Femur (tissue), 1 donor: Measurements from ENCODE around the gene RAI2.

Experiments used
- DNase-seq: peaks from one replicate; pipeline ENCODE4 v3.0.0-alpha.2; 2017

Gene RAI2

GRCh38 chrX:17778997-17779396, 82.1 kb downstream of the RAI2 start:
- no peak for DNase-seq

GRCh38 chrX:17774053-17774452, 87.0 kb downstream of the RAI2 start:
- DNase-seq: no peak

DNA sequence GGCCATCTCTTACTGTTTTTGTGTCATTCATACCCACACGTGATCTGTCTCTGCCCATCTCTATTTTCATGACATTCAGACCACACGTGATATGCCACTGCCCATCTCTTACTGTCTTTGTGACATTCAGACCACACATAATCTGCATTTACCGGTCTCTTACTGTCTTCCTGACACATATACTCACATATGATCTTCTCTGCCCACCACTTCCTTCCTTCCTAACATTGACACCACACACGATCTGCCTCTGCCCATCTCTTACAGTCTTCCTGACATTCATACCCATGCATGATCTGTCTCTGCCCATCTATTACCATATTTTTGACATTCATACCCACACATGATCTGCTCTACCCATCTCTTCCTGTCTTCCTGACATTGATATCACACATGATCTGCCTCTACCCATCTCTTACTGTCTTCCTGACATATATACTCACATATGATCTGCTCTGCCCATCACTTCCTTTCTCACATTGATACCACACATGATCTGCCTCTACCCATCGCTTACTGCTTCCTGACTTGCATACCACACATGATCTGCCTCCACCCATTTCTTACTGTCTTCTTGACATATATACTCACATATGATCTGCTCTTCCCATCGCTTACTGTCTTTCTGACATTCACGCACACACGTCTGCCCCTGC, 87.7 kb downstream of the RAI2 start:
- DNase-seq: no peak

GRCh38 chrX:17769701-17770269, 91.3 kb downstream of the RAI2 start:
- DNase-seq: no peak

DNA sequence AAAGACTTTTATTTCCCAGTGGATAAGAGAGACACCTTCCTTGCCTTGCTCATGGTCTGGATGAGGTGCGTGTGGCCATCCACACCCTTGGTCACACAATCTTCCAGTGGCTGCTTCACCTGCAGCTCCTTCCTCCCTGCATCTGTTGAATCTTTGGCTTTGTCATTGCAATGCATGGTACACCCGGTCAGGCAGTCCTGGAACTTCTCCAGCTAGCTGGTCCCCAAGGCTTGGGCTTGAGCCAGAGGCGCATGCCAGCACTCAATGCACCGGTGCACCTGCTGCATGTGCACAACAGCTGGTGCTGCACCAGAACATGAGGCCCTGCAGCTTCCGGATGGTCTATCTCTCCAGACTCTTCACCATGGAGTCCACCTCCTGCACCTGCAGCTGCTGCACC, 92.1 kb downstream of the RAI2 start:
- DNase-seq: no peak

GRCh38 chrX:17767734-17768133, 93.4 kb downstream of the RAI2 start:
- no peak for DNase-seq

DNA sequence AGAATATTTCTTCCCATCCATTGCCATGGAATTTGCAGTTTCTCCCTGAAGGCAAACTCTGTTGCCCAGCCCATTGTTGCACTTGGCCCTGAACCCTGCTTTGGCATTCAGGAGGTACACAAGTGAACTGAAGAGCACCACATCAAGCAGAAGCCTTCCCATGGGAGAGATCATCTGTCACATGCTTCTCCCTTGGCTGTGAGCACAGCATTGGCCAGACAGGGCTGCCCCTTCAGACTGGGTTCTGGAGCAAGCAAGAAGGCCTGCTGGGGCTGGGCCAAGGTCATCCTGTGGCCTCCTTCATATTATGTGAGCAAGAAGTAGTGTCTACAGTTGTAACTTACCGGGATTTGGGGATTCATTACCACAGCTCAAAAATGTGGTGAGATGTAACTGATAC, 101.1 kb downstream of the RAI2 start:
- DNase-seq: no peak

- DNase-seq: no peak
Measured at GRCh38 chrX:17758382-17758781, 102.7 kb downstream of the RAI2 start.

DNA sequence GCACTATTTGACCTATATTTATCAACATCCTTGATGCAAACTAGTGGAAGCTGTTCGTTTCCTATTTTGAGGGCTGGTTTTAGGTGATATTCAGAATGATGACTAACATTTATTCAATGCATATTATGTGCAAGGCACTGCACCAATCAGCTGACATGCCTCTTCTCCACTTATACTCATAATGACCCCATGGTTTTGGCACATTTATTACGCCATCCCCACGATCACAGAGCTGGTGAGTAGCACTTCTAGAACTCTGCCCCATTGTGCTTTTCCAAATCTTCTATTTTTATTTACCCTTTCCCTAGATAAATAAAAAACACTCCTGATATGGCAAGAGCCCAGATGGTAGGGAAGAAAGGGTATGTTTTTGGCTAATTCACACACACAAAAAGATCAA, 110.7 kb downstream of the RAI2 start:
- DNase-seq: no peak
